ENCODE results near the gene TSKS.

TSKS gene

DNA sequence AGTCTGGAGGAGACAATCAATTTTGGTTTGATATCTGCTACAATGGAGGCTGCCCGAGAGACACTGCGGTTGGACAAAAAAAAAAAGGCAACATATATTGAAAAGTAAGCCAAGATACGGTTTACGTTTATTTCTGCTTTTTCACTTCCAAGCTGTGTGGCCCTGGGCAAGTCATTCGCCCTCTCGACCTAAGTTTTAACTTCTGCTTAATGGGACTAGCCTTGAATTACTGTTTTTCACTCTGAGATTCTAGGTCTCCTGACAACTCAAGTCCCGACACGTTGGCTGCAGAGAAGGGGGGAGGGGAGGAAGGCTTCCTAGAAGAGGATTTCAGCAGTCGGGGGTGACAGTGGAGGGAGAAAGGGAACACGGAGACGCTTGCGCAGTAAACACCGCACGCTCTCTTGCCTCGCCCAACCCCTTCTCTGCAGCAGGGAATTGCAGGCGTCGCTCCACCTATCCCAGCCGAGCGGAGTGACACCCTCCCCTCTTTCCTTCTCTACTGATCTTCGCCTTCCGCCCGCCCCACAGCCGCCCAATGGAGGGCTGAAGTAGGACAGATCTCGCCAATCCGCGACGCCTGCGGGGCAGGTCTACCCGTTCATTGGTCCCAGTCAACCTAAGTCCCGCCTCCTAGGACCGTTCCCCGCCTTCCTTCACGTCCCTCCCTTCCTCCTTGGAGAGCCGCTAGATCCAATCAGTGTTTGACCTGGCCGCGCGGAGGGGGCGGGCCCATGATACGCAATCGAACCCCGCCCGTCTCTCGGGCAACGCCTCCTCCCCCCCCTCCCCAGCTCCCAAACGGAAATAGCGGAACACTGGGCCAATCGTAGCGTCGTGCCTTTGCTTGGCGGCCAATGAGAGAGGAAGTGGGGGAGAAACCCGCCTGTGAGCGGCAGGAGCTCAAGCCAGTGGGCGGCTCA is 3.2 kb upstream of the TSKS start:
- TF ChIP-seq, protein P1, sequence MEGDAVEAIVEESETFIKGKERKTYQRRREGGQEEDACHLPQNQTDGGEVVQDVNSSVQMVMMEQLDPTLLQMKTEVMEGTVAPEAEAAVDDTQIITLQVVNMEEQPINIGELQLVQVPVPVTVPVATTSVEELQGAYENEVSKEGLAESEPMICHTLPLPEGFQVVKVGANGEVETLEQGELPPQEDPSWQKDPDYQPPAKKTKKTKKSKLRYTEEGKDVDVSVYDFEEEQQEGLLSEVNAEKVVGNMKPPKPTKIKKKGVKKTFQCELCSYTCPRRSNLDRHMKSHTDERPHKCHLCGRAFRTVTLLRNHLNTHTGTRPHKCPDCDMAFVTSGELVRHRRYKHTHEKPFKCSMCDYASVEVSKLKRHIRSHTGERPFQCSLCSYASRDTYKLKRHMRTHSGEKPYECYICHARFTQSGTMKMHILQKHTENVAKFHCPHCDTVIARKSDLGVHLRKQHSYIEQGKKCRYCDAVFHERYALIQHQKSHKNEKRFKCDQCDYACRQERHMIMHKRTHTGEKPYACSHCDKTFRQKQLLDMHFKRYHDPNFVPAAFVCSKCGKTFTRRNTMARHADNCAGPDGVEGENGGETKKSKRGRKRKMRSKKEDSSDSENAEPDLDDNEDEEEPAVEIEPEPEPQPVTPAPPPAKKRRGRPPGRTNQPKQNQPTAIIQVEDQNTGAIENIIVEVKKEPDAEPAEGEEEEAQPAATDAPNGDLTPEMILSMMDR (IDR thresholded peaks at IDR 0.05) = no peak

DNA sequence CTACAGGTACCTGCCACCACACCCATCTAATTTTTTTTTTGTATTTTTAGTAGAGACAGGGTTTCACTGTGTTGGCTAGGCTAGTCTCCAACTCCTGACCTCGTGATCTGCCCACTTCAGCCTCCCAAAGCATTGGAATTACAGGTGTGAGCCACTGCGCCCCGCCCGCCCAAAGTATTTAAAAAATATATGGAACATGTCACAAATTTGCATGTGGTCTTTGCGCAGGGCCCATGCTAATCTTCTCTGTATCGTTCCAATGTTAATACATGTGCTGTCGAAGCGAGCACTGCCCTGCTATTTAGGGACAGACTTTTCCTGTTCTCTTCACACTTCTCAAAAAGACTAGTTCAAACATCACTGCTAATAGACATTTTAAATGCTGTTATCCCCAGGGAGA is 1.2 kb upstream of the TSKS start:
- TF ChIP-seq, protein P1 (IDR thresholded peaks at IDR 0.05) = no peak

DNA sequence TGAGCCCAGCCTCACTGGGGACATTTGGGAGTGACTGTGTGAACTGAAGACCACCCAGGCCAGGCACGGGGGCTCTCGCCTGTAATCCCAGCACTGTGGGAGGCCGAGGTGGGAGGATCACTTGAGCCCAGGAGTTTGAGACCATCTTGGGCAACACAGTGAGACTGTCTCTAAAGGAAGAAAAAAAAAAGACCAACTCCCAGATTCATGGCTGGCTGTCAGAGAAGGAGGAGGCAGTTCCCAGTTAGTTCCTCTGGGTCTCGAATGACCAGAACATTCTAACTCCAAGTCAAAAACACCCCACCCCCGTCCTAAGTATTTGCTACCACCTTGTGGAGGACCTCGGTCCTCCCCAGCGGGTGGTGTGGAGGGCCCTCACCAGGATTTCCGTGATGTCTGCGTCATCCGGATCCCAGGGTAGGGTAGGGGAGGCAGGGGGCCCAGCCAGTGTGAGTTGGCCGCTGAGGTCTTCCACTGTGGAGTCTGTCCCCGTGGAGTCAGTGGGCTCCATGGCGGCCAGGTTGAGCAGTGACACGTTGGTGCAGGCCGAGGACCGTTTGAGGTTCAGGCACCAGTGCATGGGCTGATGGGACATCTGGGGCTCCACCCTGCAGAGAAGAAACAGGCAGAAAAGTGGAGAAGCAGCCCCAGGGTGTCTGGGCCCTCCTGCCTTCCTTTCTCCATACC is 1.3 kb downstream of the TSKS start:
- TF ChIP-seq, protein P1 (IDR thresholded peaks at IDR 0.05) = no peak

DNA sequence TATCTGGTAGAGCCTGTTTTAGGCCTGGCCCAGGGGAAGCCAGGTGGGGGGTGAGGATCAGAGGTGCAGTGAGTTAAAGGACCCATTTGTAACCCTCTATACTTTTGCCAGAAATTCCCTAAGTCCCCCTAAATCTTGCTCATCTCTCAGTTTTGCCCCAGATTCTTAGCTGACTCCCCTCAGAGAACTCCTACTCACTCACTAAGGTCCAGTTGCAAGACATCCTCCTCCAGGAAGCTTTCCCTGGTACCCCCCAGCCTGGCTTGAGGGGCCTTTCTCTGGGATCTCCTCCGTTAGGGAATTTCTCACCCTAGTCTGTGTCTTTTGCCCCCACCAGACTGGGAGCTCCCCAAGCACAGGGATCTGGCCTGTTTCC is 1.9 kb downstream of the TSKS start:
- TF ChIP-seq, protein P1 (IDR thresholded peaks at IDR 0.05) = no peak

DNA sequence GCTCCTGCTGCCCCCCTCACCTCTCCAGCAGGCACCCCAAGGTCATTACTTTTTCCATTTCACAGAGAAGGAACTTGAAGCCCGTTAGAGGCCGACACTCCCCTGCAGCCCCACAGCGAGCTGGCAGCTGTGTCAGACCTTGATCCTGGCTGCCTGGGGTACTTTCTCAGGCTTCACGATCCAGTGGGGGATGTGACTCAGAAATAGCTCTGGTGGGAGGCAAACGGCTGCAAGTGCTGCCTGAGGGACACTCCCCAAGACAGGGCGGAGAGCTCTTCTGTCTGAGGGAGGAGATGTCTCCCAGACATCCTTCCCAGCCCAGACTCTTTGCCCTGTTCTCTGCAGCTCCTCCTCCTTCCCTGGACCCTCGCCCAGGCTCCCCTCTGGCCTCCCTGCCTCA is 4.8 kb downstream of the TSKS start:
- TF ChIP-seq, protein P1 (IDR thresholded peaks at IDR 0.05) = no peak

DNA sequence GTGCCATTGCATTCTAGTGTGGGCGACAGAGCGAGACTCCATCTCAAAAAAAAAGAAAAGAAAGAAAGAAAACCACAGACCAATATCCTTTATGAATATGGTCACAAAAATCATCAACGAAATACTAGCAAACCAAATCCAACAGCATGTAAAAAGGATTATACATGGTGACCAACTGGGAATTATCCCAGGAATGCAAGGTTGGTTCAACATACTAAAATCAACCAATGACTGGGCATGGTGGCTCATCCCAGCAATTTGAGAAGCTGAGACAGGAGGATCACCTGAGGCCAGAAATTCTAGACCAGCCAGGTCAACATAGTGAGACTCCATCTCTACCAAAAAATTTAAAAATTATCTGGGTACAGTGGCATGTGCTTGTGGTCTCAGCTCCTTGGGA is 7.2 kb downstream of the TSKS start:
- TF ChIP-seq, protein P1 (IDR thresholded peaks at IDR 0.05) = no peak

DNA sequence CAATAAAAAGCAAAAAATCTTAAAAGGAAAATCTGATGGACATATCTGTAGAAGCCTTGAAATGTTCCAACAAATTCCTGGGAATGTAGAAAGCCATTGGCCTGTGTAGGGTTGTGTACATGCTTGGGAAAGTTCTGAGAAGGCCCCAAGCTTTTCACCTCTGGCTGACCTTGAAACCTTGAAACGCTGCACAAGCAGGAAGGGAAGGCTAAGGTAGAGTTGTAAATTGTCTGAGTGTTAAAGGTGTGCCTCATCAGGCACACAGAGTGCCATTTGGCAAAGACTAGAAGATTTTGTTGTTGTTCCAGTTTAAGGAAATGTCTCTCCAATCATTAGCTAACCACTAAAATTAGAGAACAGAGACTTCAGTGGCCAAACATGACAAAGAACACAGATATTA is 10.4 kb downstream of the TSKS start:
- TF ChIP-seq, protein P1 (IDR thresholded peaks at IDR 0.05) = no peak
